A673 (cell line): ENCODE data around the gene C11orf68. TPM values are rescaled to one million over a fixed set of nuclear protein-coding genes. Genes with fewer than 3 reads are reported as not detected.

Experiments
- BruUV-seq: library from RNA; stranded (reverse); fragments of 400-500 nt; replicated peaks from 2 replicates; lab custom pipeline; 2021; lab: Mats Ljungman, UMichigan
- CTCF ChIA-PET: fragments of 300-600 bp; sonication (Branson Sonifier 250); formaldehyde crosslinking; loops from one replicate; lab custom pipeline; 2022; ENCODE audit warnings: antibody characterized with exemption; lab: Charles Lee
- POLR2A ChIA-PET: fragments of 300-600 bp; sonication (Branson Sonifier 250); formaldehyde crosslinking; loops from one replicate; lab custom pipeline; 2022; ENCODE audit warnings: antibody characterized with exemption; ENCODE audit not compliant: low non-redundant PET; lab: Charles Lee
- DNase-seq: peaks from one replicate; pipeline ENCODE4 v3.0.0-alpha.2; 2015; ENCODE audit warnings: low spot score
- H3K27ac ChIP-seq: fragments of 200-600 bp; sonication (generic); 2 replicates; pipeline ENCODE4 v1.5.1; 2016; ENCODE audit warnings: mixed run types, low read depth, mild to moderate bottlenecking, mixed read lengths, antibody characterized with exemption, low read length; ENCODE audit not compliant: poor library complexity, severe bottlenecking
- H3K27me3 ChIP-seq: fragments of 200-600 bp; sonication (generic); replicated peaks from 2 replicates; pipeline ENCODE4 v1.6.1; 2017; ENCODE audit warnings: mixed run types, low read depth, mild to moderate bottlenecking, mixed read lengths, antibody characterized with exemption, low read length; ENCODE audit not compliant: insufficient read depth, poor library complexity
- H3K36me3 ChIP-seq: fragments of 200-600 bp; sonication (generic); 2 replicates; pipeline ENCODE4 v1.6.1; 2016; ENCODE audit warnings: mixed run types, mild to moderate bottlenecking, mixed read lengths, antibody characterized with exemption, low read length; ENCODE audit not compliant: insufficient read depth, poor library complexity, severe bottlenecking
- H3K4me1 ChIP-seq: fragments of 200-600 bp; sonication (generic); 2 replicates; pipeline ENCODE4 v1.6.1; 2017; ENCODE audit warnings: mixed run types, mild to moderate bottlenecking, mixed read lengths, antibody characterized with exemption, low read length; ENCODE audit not compliant: insufficient read depth, poor library complexity, severe bottlenecking
- H3K4me3 ChIP-seq: fragments of 200-600 bp; sonication (generic); 2 replicates; pipeline ENCODE4 v1.5.1; 2016; ENCODE audit warnings: low read depth, mixed run types, mild to moderate bottlenecking, mixed read lengths, low read length; ENCODE audit not compliant: poor library complexity, severe bottlenecking
- H3K9me3 ChIP-seq: fragments of 200-600 bp; sonication (generic); 2 replicates; pipeline ENCODE4 v1.6.1; 2016; ENCODE audit warnings: mixed run types, low read depth, mild to moderate bottlenecking, mixed read lengths, antibody characterized with exemption, low read length; ENCODE audit not compliant: poor library complexity, severe bottlenecking
- EZH2 ChIP-seq: fragments of 200-600 bp; sonication (generic); IDR thresholded peaks from 2 replicates; pipeline ENCODE4 v1.6.1; 2017; ENCODE audit warnings: borderline replicate concordance, low read depth, mild to moderate bottlenecking, mixed read lengths, antibody characterized with exemption, low read length; ENCODE audit not compliant: poor library complexity, severe bottlenecking
- intact Hi-C: fragments of 100-400 bp; cut with micrococcal nuclease; formaldehyde crosslinking; loops from one replicate; pipeline ENCODE4 v1.10.0; 2022; ENCODE audit not compliant: unreplicated experiment
- total RNA-seq: library from RNA; stranded (reverse); gene quantifications from 2 replicates; pipeline ENCODE4 v1.2.3, GENCODE V29; 2021
- TF ChIP-seq, protein P1 (sequence below): fragments of 300-800, 200-600 bp; sonication (generic); conservative IDR thresholded peaks from 2 replicates; pipeline ENCODE4 v1.5.1; 2017; ENCODE audit warnings: low read depth, mild to moderate bottlenecking, antibody characterized with exemption, low read length, moderate library complexity, mixed read lengths

Gene C11orf68
- total RNA-seq, 1 experiment from 2014 or later, result 22.4 TPM

DNA sequence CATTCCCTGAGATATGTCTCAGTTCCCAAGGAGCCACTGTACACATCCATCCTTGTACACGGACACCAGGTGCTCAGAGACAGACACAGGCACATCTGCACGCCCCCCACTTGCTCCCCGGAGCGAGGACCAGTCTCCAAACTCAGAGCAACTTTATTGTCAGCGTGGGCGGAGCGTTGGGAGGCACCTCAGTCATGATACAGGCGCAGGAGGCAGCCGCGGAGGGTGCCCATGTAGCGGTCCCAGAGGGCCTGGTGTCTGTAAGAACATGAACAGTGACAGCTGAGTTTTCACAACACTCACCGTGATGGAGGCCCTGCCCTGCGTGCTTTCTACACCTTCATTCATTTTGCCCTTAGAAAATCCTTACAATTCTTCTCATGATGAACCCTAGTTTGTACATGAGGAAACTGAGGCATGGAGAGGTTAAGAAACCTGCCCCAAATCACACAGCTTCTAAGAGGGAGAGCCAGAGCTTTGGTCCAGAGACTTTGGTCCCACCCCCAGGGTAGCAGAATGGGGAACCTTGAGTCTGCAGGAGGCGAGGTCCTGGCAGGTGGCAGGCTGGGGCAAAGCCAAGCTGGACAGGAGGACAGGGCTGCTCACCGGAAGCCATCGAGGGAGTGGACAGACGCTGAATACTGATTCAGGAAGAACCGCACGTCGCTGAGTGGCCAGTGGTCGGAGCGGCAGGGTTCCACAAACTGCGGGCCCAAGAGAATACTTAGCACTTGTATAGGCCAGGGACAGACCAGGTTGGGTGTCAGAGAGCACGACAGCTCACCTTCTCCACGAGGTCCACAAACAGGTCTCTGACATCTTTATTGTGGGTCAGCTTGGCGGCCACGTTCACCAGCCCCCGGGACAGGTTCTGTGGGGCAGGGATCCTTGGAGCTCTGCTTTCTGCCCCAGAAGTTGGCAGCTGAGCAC, 34.8 kb downstream of the C11orf68 start:
- H3K27ac ChIP-seq, result no peak overlapping the region
- intact Hi-C loops, result loop anchor here (1.0 kb wide), 1 partner anchor 105 kb away; no protein-coding TSS in a partner anchor
- POLR2A ChIA-PET, result interaction anchor here (0.9 kb wide), 1 partner anchor 18 kb away, joined by 13 read pairs; no protein-coding TSS in a partner anchor

DNA sequence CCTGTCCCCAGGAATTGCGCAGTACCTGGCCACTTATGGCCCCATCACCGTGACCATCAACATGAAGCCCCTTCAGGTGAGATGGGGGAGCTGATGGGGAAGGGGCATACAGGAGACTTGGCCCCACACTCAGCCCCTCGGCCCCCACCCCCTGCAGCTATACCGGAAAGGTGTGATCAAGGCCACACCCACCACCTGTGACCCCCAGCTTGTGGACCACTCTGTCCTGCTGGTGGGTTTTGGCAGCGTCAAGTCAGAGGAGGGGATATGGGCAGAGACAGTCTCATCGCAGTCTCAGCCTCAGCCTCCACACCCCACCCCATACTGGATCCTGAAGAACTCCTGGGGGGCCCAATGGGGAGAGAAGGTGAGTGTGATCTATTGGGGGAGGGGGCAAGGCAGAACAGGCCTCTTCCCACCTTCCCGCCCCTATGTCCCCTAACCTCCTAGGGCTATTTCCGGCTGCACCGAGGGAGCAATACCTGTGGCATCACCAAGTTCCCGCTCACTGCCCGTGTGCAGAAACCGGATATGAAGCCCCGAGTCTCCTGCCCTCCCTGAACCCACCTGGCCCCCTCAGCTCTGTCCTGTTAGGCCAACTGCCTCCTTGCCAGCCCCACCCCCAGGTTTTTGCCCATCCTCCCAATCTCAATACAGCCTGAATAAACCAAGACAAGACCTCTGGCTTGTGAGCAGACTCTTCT, 35.7 kb downstream of the C11orf68 start:
- Histone ChIP-seq H3K27ac (no peak overlapping the region), H3K4me1 (peaks cover 7% of the 10 kb centered on the region), H3K9me3 (no peaks in the 10 kb centered on the region), H3K36me3 (peaks cover 48% of the 10 kb centered on the region), H3K27me3 (no peaks in the 10 kb centered on the region), H3K4me3 (no peak overlapping the region)
- no peak for DNase-seq
- BruUV-seq, result no TSS peak
- ChIA-PET CTCF (no interaction called here), POLR2A (no interaction called here)
- no peak for TF ChIP-seq EZH2
- TF ChIP-seq, protein P1, sequence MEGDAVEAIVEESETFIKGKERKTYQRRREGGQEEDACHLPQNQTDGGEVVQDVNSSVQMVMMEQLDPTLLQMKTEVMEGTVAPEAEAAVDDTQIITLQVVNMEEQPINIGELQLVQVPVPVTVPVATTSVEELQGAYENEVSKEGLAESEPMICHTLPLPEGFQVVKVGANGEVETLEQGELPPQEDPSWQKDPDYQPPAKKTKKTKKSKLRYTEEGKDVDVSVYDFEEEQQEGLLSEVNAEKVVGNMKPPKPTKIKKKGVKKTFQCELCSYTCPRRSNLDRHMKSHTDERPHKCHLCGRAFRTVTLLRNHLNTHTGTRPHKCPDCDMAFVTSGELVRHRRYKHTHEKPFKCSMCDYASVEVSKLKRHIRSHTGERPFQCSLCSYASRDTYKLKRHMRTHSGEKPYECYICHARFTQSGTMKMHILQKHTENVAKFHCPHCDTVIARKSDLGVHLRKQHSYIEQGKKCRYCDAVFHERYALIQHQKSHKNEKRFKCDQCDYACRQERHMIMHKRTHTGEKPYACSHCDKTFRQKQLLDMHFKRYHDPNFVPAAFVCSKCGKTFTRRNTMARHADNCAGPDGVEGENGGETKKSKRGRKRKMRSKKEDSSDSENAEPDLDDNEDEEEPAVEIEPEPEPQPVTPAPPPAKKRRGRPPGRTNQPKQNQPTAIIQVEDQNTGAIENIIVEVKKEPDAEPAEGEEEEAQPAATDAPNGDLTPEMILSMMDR, result no peak
- intact Hi-C loops, result no loop called here

More for the DNA sequence above, 34.8 kb downstream of the C11orf68 start:
- CTCF ChIA-PET, result interaction anchor here (0.6 to 2.3 kb wide), 10 partner anchors 10 to 946 kb away, joined by 3 to 16 read pairs (median 6); partner anchors contain the start of gene MUS81
- peaks cover 48% of the 10 kb centered on the region for H3K36me3 ChIP-seq
- peaks cover 8% of the 10 kb centered on the region for H3K4me1 ChIP-seq
- no peaks in the 10 kb centered on the region for H3K9me3 ChIP-seq
- no peaks in the 10 kb centered on the region for H3K27me3 ChIP-seq
- no peak for DNase-seq
- BruUV-seq, result no TSS peak
- TF ChIP-seq EZH2, result no peak
- TF ChIP-seq, protein P1, result no peak
- H3K4me3 ChIP-seq, result no peak overlapping the region

DNA sequence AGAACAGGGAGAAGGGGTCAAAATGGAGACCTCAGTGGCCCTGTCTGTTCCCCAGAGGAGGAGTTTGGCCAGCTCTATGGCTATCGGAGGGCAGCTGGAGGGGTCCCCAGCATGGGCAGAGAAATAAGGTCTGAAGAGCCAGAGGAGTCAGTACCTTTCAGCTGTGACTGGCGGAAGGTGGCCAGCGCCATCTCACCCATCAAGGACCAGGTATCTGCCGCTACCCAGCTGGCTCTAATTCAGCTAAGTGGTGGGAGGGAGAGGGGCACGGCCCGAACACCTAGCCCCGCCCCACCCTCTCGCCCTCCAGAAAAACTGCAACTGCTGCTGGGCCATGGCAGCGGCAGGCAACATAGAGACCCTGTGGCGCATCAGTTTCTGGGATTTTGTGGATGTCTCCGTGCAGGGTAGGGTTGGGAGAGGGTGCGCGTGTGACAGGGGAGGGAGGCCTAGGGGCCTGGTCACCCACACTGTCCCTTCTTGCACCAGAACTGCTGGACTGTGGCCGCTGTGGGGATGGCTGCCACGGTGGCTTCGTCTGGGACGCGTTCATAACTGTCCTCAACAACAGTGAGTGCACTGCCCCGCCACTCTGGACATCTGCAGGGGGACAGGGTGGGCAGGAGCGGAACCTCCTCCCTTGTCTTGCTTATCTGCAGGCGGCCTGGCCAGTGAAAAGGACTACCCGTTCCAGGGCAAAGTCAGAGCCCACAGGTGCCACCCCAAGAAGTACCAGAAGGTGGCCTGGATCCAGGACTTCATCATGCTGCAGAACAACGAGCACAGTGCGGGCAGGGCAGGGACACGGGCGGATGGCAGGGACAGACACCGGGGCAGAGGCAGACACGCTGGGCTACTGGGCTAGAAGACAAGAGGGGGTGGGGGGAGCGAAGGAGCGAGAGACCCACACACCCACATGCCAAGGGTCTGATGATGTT, 36.5 kb downstream of the C11orf68 start:
- intact Hi-C loops, result no loop called here
- Histone ChIP-seq H3K27ac (no peak overlapping the region), H3K27me3 (no peaks in the 10 kb centered on the region), H3K4me3 (no peak overlapping the region), H3K36me3 (peaks cover 48% of the 10 kb centered on the region), H3K9me3 (no peaks in the 10 kb centered on the region), H3K4me1 (peaks cover 3% of the 10 kb centered on the region)
- ChIA-PET POLR2A (no interaction called here), CTCF (interaction anchor here (0.6 kb wide), 1 partner anchor 156 kb away, joined by 7 read pairs; no protein-coding TSS in a partner anchor)
- no peak for DNase-seq
- BruUV-seq, result no TSS peak
- no peak for TF ChIP-seq EZH2
- TF ChIP-seq, protein P1, result no peak
